HG03565 (cell line): Measurements from ENCODE around the gene ESX1.
"Not testable (repeated sequence)": the region's sequence is repeated elsewhere in the genome, so short reads cannot be mapped to it uniquely, and the experiment has no call there.

ENCODE experiments used
- ATAC-seq: cut with Tn5 transposase; IDR thresholded peaks from one replicate; pipeline ENCODE4 v1.9.1; 2021; ENCODE audit warnings: mild to moderate bottlenecking, moderate library complexity; ENCODE audit not compliant: unreplicated experiment

The ESX1 gene

DNA sequence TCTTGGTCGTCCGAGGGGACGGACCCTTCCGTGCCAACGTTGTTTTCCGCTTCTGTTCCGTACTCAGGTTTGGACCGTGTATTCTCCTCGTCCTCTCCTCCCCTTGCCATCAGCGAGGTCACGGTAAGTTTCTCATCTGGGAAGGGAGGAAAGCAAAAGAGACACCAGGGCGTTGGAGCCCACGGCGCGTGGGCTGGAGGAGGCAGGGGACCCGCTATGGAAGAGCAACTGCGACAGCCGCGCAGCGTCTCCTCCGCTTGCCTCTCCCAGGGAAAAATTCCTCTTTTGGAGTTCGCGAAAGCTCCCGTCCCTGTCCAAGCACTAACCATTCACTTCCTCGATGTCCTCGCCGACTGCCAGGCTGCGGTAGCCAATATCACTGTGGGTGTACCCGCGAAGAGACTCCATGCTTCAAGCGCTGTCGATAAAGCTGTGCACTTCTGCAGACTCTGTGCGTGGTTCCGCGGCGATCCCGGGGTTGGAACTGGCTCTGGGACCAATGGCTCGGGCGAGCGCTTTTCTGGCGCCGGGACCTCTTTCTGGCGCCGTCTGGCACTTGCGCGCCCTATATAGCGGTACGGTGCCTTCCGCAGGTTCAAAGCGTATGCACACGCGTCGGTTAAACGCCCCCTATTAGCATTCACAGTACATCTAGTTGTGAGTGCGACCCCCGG lies at the start of gene ESX1:
TSS of gene ESX1 (minus strand) at position 492 of the 674 bp plus-strand sequence. CDS start at position 408, 84 bp downstream.
- no peak for ATAC-seq

DNA sequence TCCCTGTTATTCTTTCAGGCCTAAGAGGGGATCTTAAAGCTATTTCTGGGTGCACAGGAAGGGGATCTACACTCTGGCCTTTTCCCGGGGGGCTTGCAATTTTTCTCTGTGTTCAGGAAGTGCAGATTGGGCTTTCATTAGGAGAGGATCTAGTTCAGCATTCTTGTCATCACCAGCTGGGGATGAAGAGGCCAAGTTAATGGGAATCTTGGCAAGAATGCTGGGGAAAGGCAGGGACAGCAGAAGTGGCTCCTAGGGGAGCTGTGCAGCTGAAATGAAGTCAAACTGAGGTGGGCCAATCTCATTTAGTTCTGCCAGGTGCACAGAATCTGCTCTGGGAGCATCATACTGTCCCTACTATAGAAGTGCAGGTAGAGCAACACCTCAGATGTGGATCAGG lies 40.9 kb upstream of the ESX1 start:
- ATAC-seq, result no peak

DNA sequence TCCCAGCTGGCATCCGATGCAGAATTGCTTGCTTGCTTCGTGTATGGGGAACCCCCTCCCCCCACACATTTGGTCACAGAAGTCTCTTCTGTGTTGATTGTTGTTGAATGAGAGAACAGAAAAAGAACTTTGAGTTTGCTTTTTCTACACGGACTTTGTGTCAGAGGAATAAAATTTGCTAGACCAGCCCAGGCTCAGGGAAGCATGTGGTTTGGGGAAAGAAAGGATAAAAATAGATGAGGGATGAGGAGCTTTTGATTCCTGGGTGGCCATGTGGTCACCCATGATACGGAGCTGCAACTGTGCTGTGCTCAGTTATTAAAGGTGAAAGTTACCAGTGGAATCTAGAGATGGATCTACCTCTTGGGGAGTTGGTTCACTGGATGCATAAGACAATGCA lies 34.2 kb upstream of the ESX1 start:
- ATAC-seq, result no peak

DNA sequence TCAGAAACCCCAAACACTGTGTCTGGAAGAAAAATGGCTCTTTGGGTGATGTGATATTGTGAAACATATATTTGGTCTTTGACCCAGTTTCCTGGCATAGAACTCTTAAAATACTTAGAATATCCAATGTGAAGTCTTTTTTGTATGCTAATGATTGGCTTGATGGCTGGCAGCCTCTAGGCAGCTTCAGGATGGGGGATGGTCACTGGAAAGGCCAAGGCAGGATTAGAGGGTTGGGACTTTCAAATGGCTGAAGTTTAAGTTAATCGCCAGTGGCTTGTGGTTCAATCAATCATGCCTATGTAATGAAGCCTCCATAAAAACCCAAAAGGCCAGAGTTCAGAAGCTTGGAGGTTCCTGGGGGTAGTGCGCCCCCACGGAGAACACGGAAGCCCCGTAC lies 33.5 kb upstream of the ESX1 start:
- ATAC-seq, result no peak

DNA sequence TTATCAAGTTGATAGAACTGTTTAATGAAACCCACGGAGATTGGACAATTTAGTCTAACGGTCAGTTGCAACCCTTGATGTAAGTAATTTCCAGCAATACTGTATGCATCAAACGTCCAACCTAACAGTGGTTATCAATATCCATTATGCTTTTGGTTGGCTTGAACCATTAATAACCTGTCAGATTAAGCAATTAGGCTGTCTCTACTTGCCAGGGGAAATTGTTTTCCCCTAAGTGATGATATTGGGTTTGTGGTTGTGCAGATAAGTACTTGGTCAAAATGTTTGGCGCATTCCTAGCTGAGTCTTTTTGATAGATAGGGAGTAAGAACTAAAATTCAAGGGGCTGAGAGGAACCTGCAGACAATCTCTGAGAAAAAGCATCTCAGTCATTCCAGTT lies 30.5 kb upstream of the ESX1 start:
- no peak for ATAC-seq

DNA sequence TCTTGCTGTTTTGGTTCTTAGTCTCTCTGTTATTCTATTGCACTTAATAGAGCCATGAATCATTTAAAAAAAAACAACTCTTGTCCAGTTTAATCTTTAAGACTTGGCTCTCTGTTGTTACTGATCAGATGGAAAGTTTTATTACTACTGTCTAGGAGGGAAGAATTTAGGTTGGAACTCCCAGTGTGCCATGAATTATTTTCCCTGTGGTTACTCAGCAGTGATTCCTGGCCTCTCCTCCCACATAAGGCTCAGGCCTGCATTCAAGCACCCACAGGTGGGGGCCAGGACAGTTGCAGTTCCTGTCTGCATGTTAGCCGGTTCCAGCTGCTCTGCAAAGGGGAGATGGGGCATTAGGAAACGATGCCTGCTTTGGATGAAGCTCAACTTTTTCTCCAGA lies 29.8 kb upstream of the ESX1 start:
- ATAC-seq, result no peak

DNA sequence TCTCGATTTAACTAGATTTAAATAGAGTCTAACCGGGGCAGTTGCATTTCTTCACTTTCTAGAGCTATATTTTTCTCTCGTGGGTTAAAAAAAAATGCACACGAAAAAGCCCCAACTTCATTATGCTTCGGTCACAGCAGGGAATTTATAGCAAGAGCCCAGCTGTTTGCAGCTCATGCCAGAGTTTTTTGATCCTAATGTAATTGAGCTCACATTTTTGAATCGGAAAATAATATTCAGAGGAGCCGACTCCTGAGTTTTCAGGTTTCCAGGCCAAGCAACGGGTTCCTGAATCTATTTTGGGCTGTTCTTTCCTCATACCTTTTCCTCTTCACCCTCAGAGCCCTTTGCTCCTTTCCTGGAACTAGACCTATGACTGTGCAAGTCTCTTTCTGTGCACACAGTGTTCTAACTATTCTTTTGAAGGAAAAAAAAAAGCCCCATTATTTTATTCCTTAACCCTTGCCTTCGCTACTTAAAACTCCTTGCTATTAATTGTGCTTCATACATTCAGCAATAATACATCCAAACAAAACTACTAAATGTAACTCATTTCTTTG lies 27.5 kb upstream of the ESX1 start:
- no peak for ATAC-seq

DNA sequence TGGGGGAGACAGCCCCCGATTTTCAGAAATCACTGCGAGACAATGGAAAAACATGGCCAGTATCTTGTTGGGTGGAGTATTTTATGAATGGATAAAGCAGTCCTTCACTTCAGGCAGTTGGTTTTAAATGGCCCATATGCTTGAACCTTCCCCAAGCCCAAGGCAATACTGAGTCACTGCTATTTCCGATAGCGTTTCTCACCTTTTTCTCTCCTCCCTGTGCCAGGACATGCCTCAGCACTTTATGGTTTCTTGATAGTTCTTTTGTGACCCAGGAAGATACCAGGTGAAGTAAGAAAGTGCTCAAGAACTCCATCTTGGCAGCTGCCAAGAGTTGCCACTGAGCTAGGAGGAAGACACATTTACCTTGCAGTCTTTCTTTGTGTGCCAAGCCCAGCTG lies 26.8 kb upstream of the ESX1 start:
- no peak for ATAC-seq

DNA sequence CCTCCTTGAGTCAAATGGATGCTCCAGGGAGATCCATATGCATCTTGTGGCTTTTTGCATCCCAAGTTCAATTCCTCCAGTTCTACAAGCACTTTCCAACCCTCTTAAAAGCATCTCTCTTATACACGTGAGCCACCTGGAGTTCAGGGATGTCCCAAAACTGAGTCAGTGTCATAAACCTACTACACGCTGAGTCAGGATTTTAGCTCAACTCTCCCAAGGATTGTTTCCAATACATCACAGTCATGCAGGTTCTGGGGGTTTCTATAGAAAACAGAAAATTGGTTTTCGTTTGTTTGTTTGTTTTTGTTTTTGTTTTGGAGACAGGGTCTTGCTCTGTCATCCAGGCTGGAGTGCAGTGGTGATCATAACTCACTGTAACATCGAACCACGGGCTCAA lies 25.9 kb upstream of the ESX1 start:
- no peak for ATAC-seq

DNA sequence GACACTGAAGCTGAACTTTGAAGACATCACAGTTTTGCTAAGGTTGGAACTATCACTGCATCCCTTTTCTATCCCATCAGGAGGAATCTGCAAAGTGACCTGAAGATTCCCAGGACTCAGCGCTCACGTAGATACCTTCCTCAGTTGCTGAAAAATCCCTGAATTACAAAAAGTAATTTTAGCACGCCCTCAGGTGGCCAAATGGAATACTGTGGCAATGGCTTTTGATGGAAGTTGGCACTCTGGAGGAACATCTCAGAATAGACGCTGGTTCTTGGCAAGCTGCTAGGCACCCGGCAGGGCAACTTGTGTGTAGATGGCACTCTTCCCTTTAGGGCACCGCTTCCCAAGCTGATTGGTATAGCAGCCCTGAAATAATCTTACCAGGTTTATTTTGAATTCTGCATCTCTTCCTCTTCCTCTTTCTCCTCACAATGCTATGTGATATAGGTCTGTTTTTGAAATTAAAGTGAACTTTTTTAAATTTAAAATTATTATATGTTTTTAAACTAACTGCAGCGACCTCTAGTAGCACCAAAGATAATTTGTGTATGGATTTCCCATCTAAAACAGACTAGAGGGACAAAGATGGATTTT lies 16.3 kb upstream of the ESX1 start:
- ATAC-seq, result no peak

DNA sequence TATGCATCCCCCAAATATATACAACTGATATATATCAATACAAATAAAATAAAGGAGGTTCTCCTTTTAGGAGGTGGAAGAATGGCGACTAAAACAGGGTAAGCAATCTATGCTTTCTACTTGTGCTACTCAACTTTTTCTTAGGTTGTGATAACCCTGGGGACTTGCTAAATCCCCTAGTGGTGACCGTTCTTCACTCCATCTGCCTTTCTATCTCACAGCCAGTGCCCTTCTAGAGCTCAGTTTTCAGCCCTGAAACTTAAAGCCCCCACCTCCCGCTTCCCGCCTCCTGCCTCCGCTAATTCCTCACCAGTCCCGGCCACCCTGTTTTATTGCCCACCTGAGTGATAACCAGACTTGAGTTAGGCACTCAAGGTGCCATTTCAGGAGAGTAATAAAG lies 15.5 kb upstream of the ESX1 start:
- ATAC-seq, result no peak

DNA sequence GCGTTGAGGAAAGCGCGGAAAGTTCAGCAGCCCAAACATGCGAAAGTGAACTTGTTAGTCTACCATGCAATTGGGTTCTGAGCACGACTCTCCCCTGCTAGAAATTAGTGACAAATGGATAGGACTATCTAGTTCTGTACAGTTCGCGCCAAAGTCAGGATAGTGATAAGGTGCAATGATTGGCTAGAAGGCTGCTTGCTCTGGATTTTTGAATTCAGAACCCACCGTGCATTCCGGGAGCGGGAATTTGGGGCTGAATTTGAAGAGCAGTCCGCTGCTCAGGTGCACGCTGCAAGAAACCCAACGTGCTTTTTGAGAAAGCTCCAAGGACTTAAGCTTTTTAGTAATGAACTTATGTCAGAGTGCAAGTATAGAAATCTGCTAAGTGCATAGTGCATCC lies 732 bp upstream of the ESX1 start:
- ATAC-seq, result no peak

DNA sequence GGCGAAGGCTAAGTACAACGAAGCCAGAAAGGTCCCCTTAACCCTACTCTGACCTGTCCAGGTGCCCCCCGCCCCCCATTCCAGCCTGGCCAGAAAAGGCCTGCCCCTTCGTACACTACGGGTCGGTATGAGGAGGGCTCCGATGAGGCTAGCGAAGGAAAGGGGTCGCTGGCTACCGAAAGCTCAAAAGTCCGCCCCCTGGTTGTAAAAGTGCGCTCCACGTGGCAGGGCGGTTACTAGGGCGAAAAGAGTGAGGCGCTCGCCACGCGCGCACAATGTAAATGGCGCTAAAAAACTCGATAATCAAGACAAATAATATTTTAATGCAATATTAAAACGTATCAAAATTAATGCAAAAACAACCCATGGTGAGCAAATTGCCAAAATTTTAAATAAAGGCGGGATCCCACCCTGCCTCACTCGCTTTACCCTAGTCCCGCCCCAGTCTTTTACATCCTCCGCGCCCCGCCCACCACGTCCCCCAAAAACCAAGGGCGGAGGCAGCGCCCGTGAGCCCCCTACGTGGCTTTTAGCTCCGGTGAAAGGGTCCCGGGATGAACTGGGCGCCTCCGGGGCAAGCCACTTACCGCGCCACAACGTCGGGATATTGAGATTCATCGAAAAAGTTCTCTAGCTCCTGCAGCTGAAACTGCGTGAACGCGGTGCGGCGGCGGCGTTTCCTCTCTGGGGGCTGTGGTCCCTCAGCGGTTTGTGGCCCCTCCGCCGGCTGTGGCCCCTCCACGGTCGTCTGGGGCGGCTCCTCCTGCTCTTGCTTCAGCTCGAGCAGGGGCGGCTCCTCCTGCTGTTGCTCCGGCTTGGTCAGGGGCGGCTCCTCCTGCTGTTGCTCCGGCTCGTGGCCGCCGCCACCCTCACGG lies 929 bp downstream of the ESX1 start:
- ATAC-seq, result no peak

DNA sequence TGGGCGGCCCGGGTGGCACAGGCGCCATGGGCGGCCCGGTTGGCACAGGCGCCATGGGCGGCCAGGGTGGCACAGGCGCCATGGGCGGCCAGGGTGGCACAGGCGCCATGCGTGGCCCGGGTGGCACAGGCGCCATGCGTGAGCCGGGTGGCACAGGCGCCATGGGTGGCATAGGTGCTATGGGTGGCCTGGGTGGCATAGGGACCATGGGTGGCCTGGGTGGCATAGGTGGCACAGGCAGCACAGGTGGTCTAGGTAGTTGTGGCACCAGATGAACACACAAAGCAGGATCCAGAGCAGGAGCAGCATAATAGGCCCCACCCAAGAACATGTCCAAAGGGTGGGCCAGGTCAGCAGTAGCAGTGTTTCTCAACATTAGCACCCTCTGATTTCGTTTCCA lies 4.3 kb downstream of the ESX1 start:
- ATAC-seq, result no peak

DNA sequence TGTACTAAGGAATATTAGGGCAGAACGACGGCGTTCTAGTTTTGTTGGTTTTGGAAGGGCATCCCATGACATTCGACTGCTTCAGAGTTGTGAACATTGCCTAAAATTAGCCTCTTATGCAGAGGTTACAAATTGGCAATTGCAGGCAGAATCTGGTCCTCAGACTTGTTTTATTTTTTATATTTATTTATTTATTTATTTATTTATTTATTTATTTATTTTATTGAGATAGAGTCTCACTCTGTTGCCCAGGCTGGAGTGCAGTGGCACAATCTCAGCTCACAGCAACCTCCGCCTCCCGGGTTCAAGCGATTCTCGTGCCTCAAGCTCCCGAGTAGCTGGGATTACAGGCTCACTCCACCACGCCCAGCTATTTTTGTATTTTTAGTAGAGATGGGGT lies 24.7 kb downstream of the ESX1 start:
- not testable (repeated sequence) for ATAC-seq

DNA sequence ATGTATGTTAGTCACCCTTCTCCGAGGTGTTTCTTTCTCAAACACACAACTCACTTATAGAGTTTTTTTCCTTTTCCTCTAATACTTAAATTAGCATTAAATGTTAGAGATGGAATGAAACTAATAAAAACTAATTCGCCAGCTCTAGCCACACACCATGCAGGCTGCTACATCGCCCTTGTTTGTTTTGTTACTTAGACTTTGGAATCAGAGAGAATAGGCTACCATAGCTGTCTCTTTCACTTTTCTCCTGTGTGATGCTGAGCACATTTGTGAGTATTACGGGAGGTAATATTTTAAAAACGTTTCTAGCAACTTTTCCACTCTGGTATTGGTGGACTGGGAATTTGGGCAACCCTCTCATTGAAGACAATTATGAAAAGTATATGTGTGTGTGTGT lies 43.5 kb downstream of the ESX1 start:
- ATAC-seq, result no peak

DNA sequence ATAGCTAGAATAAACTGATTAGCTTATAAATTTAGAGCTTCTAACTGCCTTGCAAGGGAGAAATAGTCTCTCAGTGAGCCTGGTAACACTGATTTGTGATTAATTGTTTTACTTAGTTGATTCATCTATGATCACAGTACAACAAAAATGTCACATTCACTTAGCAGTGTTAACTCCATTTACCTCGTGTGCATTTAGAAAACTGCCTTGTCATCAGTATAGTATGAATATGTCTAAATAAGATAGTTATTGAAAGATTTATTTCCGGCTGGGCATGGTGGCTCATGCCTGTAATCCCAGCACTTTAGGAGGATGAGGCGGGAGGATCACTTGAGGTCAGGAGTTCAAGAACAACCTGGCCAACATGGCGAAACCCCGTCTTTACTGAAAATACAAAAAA lies 49.2 kb downstream of the ESX1 start:
- ATAC-seq, result no peak
